Measurements from ENCODE around the gene EDAR. TPM values are rescaled to one million over a fixed set of nuclear protein-coding genes. Genes with fewer than 3 reads are reported as not detected.

Gene EDAR
- total RNA-seq, 1 donor from 2014 or later: not detected

DNA sequence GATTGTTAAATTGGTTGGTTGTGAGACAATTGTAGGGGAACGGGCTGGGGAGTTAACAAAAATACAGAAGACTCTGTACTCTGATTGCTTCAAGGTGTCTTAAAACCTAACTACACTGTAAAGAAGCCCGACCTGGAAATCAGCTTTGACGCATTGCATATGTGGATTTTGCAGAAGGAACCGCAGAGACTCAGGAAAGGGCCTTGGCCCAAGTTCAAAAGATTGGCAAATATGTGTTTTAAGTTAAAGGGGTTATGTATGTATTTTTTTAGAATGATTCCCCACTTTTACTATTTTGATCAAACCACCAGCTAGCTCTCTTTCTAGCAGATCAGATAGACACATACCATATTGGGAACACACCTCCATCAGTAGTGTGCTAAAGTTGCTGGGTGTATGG is 18.0 kb upstream of the EDAR start:
- TF ChIP-seq CTCF (IDR thresholded peaks at IDR 0.05; ENCODE audit: partially characterized antibody, unreplicated experiment): no peak
- no peak overlapping the region for H3K4me3 Mint-ChIP-seq (ENCODE audit: unreplicated experiment)
- H3K27me3 Mint-ChIP-seq (ENCODE audit: unreplicated experiment): peaks cover 2% of the 10 kb centered on the region
- peaks cover 10% of the 10 kb centered on the region for H3K4me1 Mint-ChIP-seq (ENCODE audit: low read depth, unreplicated experiment)
- DNase-seq: no peak
- no peak overlapping the region for H3K27ac Mint-ChIP-seq (ENCODE audit: unreplicated experiment)
- H3K36me3 Mint-ChIP-seq (ENCODE audit: unreplicated experiment): no peaks in the 10 kb centered on the region
- no peaks in the 10 kb centered on the region for H3K9me3 Mint-ChIP-seq (ENCODE audit: unreplicated experiment)

- DNase-seq: no peak
- no peaks in the 10 kb centered on the region for H3K9me3 Mint-ChIP-seq (ENCODE audit: unreplicated experiment)
These were observed 16.7 kb upstream of the EDAR start for GRCh38 chr2:109005686-109006204.

GRCh38 chr2:109001201-109001600 is 12.2 kb upstream of the EDAR start:
- no peak for DNase-seq
- no peak overlapping the region for H3K4me3 Mint-ChIP-seq (ENCODE audit: unreplicated experiment)
- no peak overlapping the region for H3K27ac Mint-ChIP-seq (ENCODE audit: unreplicated experiment)
- peaks cover 2% of the 10 kb centered on the region for H3K27me3 Mint-ChIP-seq (ENCODE audit: unreplicated experiment)
- H3K36me3 Mint-ChIP-seq (ENCODE audit: unreplicated experiment): no peaks in the 10 kb centered on the region
- peaks cover 5% of the 10 kb centered on the region for H3K9me3 Mint-ChIP-seq (ENCODE audit: unreplicated experiment)
- H3K4me1 Mint-ChIP-seq (ENCODE audit: low read depth, unreplicated experiment): peaks cover 6% of the 10 kb centered on the region
- TF ChIP-seq CTCF (IDR thresholded peaks at IDR 0.05; ENCODE audit: partially characterized antibody, unreplicated experiment): no peak

More at GRCh38 chr2:109005686-109006204, 16.7 kb upstream of the EDAR start:
- Mint-ChIP-seq H3K27me3 (ENCODE audit: unreplicated experiment) (peaks cover 2% of the 10 kb centered on the region), H3K27ac (ENCODE audit: unreplicated experiment) (no peak overlapping the region), H3K4me3 (ENCODE audit: unreplicated experiment) (no peak overlapping the region), H3K4me1 (ENCODE audit: low read depth, unreplicated experiment) (peaks cover 10% of the 10 kb centered on the region), H3K36me3 (ENCODE audit: unreplicated experiment) (no peaks in the 10 kb centered on the region)
- TF ChIP-seq CTCF (IDR thresholded peaks at IDR 0.05; ENCODE audit: partially characterized antibody, unreplicated experiment): no peak

GRCh38 chr2:109000738-109001137 is 11.7 kb upstream of the EDAR start:
- no peak for TF ChIP-seq CTCF (IDR thresholded peaks at IDR 0.05; ENCODE audit: partially characterized antibody, unreplicated experiment)
- no peaks in the 10 kb centered on the region for H3K36me3 Mint-ChIP-seq (ENCODE audit: unreplicated experiment)
- no peak overlapping the region for H3K4me3 Mint-ChIP-seq (ENCODE audit: unreplicated experiment)
- H3K9me3 Mint-ChIP-seq (ENCODE audit: unreplicated experiment): peaks cover 5% of the 10 kb centered on the region
- peaks cover 6% of the 10 kb centered on the region for H3K4me1 Mint-ChIP-seq (ENCODE audit: low read depth, unreplicated experiment)
- H3K27ac Mint-ChIP-seq (ENCODE audit: unreplicated experiment): no peak overlapping the region
- DNase-seq: no peak
- H3K27me3 Mint-ChIP-seq (ENCODE audit: unreplicated experiment): peaks cover 2% of the 10 kb centered on the region

DNA sequence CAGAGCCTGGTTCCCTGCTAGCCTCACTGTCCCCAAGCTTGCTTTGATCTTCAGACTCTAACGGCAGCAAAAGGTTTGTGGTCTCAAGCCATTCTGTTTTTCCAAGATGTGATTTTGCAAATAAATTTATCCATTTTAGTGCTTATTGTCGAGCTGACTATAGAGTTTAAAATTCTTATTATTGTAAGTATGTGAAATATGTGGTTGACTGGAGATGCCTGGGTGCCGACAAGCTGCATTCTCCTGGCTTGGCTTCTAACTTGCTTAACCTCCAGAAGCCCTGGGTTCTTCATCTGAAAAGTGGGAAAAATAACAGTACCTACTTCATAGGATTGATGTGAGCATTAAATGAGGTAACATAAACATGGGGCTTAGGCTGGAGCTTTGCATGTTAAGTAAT is 9.9 kb upstream of the EDAR start:
- no peaks in the 10 kb centered on the region for H3K36me3 Mint-ChIP-seq (ENCODE audit: unreplicated experiment)
- H3K4me1 Mint-ChIP-seq (ENCODE audit: low read depth, unreplicated experiment): peaks cover 7% of the 10 kb centered on the region
- no peak for TF ChIP-seq CTCF (IDR thresholded peaks at IDR 0.05; ENCODE audit: partially characterized antibody, unreplicated experiment)
- H3K27me3 Mint-ChIP-seq (ENCODE audit: unreplicated experiment): peaks cover 2% of the 10 kb centered on the region
- peaks cover 5% of the 10 kb centered on the region for H3K9me3 Mint-ChIP-seq (ENCODE audit: unreplicated experiment)
- no peak for DNase-seq
- H3K27ac Mint-ChIP-seq (ENCODE audit: unreplicated experiment): no peak overlapping the region
- no peak overlapping the region for H3K4me3 Mint-ChIP-seq (ENCODE audit: unreplicated experiment)

All from glutamatergic neuron (in vitro differentiated cells).